ENCODE results near the gene XNDC1N. TPM values are rescaled to one million over a fixed set of nuclear protein-coding genes. Genes with fewer than 3 reads are reported as not detected.
A peak's percentile ranks its signal among the peaks of the same experiment; 100 is the strongest.

Gene XNDC1N, protein sequence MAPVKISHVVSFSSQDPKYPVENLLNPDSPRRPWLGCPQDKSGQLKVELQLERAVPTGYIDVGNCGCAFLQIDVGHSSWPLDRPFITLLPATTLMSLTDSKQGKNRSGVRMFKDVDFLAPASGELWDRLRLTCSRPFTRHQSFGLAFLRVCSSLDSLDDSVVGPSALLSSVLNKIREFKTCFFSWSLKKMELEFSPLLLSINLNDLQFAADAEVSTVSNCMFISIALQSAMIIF
- polyA plus RNA-seq (2013, experiment 1 of 2) = 3.4 TPM
- 2.9 TPM for polyA plus RNA-seq (2013, experiment 2 of 2)

- peaks cover 32% of the 10 kb centered on the region for H3K79me2 ChIP-seq (ENCODE audit: control insufficient read depth, insufficient read depth, low read length)
- no peak within 1 kb of the TSS for H3K23ac ChIP-seq (ENCODE audit: low read length)
- peak within 1 kb of the TSS; percentile 1 for H3K4ac ChIP-seq (ENCODE audit: low read depth, low read length)
- H3K56ac ChIP-seq (ENCODE audit: low read length) = peak within 1 kb of the TSS; percentile 99
- H3K18ac ChIP-seq (ENCODE audit: low read length) = peak within 1 kb of the TSS; percentile 53
- no peak within 1 kb of the TSS for H2AK5ac ChIP-seq (ENCODE audit: low read length)
- peak; percentile 96 for DNase-seq
- H3K4me3 ChIP-seq (ENCODE audit: low read length) = peak within 1 kb of the TSS; percentile 99
- no peak within 1 kb of the TSS for H2BK120ac ChIP-seq (ENCODE audit: low read depth, low read length)
- peaks cover 23% of the 10 kb centered on the region for H3K79me1 ChIP-seq (ENCODE audit: low read length)
- H3K27ac ChIP-seq (ENCODE audit: low read depth, low read length) = peak within 1 kb of the TSS; percentile 47
- H4K8ac ChIP-seq (ENCODE audit: low read depth, low read length) = no peak within 1 kb of the TSS
- no peak within 1 kb of the TSS for H4K5ac ChIP-seq (ENCODE audit: low read length)
- H3K4me2 ChIP-seq (ENCODE audit: low read length) = peak within 1 kb of the TSS; percentile 95
- peaks cover 5% of the 10 kb centered on the region for H3K4me1 ChIP-seq (ENCODE audit: control insufficient read depth, low read depth, low read length)
- no peak within 1 kb of the TSS for H2BK15ac ChIP-seq (replicated peaks; ENCODE audit: low read depth)
- H2BK5ac ChIP-seq (ENCODE audit: low read length) = peak within 1 kb of the TSS; percentile 95
- no peaks in the 10 kb centered on the region for H3K27me3 ChIP-seq (ENCODE audit: insufficient read depth, low read length, poor library complexity)
- H3K36me3 ChIP-seq (ENCODE audit: control insufficient read depth, insufficient read depth, low read length) = no peaks in the 10 kb centered on the region
- peak within 1 kb of the TSS; percentile 98 for H3K9ac ChIP-seq (ENCODE audit: low read length)
- no CpG with 5 or more reads among the region's 40 CpGs for WGBS (ENCODE audit: extremely low coverage, insufficient coverage, low lambda C conversion rate)
These were observed at the start of gene XNDC1N for GRCh38 chr11:71927820-71928736. Gene XNDC1N (minus strand): TSS chr11:71928594. CDS start chr11:71923353, 5,241 bp downstream.

- no peak overlapping the region for H3K18ac ChIP-seq (ENCODE audit: low read length)
- no peak overlapping the region for H3K4me3 ChIP-seq (ENCODE audit: low read length)
- no CpG with 5 or more reads among the region's 7 CpGs for WGBS (ENCODE audit: extremely low coverage, insufficient coverage, low lambda C conversion rate)
- H3K23ac ChIP-seq (ENCODE audit: low read length) = no peak overlapping the region
- H3K56ac ChIP-seq (ENCODE audit: low read length) = no peak overlapping the region
- H3K79me2 ChIP-seq (ENCODE audit: control insufficient read depth, insufficient read depth, low read length) = no peaks in the 10 kb centered on the region
- no peak overlapping the region for H3K4ac ChIP-seq (ENCODE audit: low read depth, low read length)
- no peak overlapping the region for H2BK15ac ChIP-seq (replicated peaks; ENCODE audit: low read depth)
- no peaks in the 10 kb centered on the region for H3K36me3 ChIP-seq (ENCODE audit: control insufficient read depth, insufficient read depth, low read length)
- no peak overlapping the region for H2AK5ac ChIP-seq (ENCODE audit: low read length)
- no peaks in the 10 kb centered on the region for H3K79me1 ChIP-seq (ENCODE audit: low read length)
- no peaks in the 10 kb centered on the region for H3K4me1 ChIP-seq (ENCODE audit: control insufficient read depth, low read depth, low read length)
- H3K9ac ChIP-seq (ENCODE audit: low read length) = no peak overlapping the region
- no peaks in the 10 kb centered on the region for H3K27me3 ChIP-seq (ENCODE audit: insufficient read depth, low read length, poor library complexity)
- DNase-seq = peak; percentile 52
- H2BK120ac ChIP-seq (ENCODE audit: low read depth, low read length) = no peak overlapping the region
- no peak overlapping the region for H3K4me2 ChIP-seq (ENCODE audit: low read length)
- H4K5ac ChIP-seq (ENCODE audit: low read length) = no peak overlapping the region
- no peak overlapping the region for H4K8ac ChIP-seq (ENCODE audit: low read depth, low read length)
- H2BK5ac ChIP-seq (ENCODE audit: low read length) = no peak overlapping the region
- H3K27ac ChIP-seq (ENCODE audit: low read depth, low read length) = no peak overlapping the region
These were observed 49.5 kb upstream of the XNDC1N start for GRCh38 chr11:71977743-71978418.

GRCh38 chr11:71977090-71977489 is 48.7 kb upstream of the XNDC1N start:
- Histone ChIP-seq H2BK5ac (ENCODE audit: low read length) (no peak overlapping the region), H3K18ac (ENCODE audit: low read length) (no peak overlapping the region), H3K4ac (ENCODE audit: low read depth, low read length) (no peak overlapping the region), H3K79me1 (ENCODE audit: low read length) (no peaks in the 10 kb centered on the region), H3K79me2 (ENCODE audit: control insufficient read depth, insufficient read depth, low read length) (no peaks in the 10 kb centered on the region), H4K8ac (ENCODE audit: low read depth, low read length) (no peak overlapping the region), H3K56ac (ENCODE audit: low read length) (no peak overlapping the region), H3K27me3 (ENCODE audit: insufficient read depth, low read length, poor library complexity) (no peaks in the 10 kb centered on the region), H3K23ac (ENCODE audit: low read length) (no peak overlapping the region), H2BK120ac (ENCODE audit: low read depth, low read length) (no peak overlapping the region), H3K9ac (ENCODE audit: low read length) (no peak overlapping the region), H2BK15ac (replicated peaks; ENCODE audit: low read depth) (no peak overlapping the region), H3K4me2 (ENCODE audit: low read length) (no peak overlapping the region), H3K4me1 (ENCODE audit: control insufficient read depth, low read depth, low read length) (no peaks in the 10 kb centered on the region), H2AK5ac (ENCODE audit: low read length) (no peak overlapping the region), H3K4me3 (ENCODE audit: low read length) (no peak overlapping the region), H3K27ac (ENCODE audit: low read depth, low read length) (no peak overlapping the region), H3K36me3 (ENCODE audit: control insufficient read depth, insufficient read depth, low read length) (no peaks in the 10 kb centered on the region), H4K5ac (ENCODE audit: low read length) (no peak overlapping the region)
- DNase-seq = no peak
- WGBS (ENCODE audit: extremely low coverage, insufficient coverage, low lambda C conversion rate) = no CpG with 5 or more reads among the region's 1 CpG

- H3K79me2 ChIP-seq (ENCODE audit: control insufficient read depth, insufficient read depth, low read length) = no peaks in the 10 kb centered on the region
- H2BK15ac ChIP-seq (replicated peaks; ENCODE audit: low read depth) = no peak overlapping the region
- H2AK5ac ChIP-seq (ENCODE audit: low read length) = no peak overlapping the region
- no CpG with 5 or more reads among the region's 5 CpGs for WGBS (ENCODE audit: extremely low coverage, insufficient coverage, low lambda C conversion rate)
- no peak overlapping the region for H4K5ac ChIP-seq (ENCODE audit: low read length)
- no peaks in the 10 kb centered on the region for H3K36me3 ChIP-seq (ENCODE audit: control insufficient read depth, insufficient read depth, low read length)
- H3K27me3 ChIP-seq (ENCODE audit: insufficient read depth, low read length, poor library complexity) = no peaks in the 10 kb centered on the region
- H3K4me3 ChIP-seq (ENCODE audit: low read length) = no peak overlapping the region
- H3K4ac ChIP-seq (ENCODE audit: low read depth, low read length) = no peak overlapping the region
- no peak overlapping the region for H2BK5ac ChIP-seq (ENCODE audit: low read length)
- no peaks in the 10 kb centered on the region for H3K79me1 ChIP-seq (ENCODE audit: low read length)
- H3K27ac ChIP-seq (ENCODE audit: low read depth, low read length) = no peak overlapping the region
- H3K18ac ChIP-seq (ENCODE audit: low read length) = no peak overlapping the region
- H3K9ac ChIP-seq (ENCODE audit: low read length) = no peak overlapping the region
- DNase-seq = no peak
- H3K4me2 ChIP-seq (ENCODE audit: low read length) = no peak overlapping the region
- H3K23ac ChIP-seq (ENCODE audit: low read length) = no peak overlapping the region
- no peak overlapping the region for H3K56ac ChIP-seq (ENCODE audit: low read length)
- H3K4me1 ChIP-seq (ENCODE audit: control insufficient read depth, low read depth, low read length) = no peaks in the 10 kb centered on the region
- no peak overlapping the region for H2BK120ac ChIP-seq (ENCODE audit: low read depth, low read length)
- H4K8ac ChIP-seq (ENCODE audit: low read depth, low read length) = no peak overlapping the region
These were observed 48.2 kb upstream of the XNDC1N start for GRCh38 chr11:71976551-71976950.

GRCh38 chr11:71971680-71972079 is 43.3 kb upstream of the XNDC1N start:
- Histone ChIP-seq H3K9ac (ENCODE audit: low read length) (no peak overlapping the region), H3K4me1 (ENCODE audit: control insufficient read depth, low read depth, low read length) (no peaks in the 10 kb centered on the region), H2AK5ac (ENCODE audit: low read length) (no peak overlapping the region), H3K4ac (ENCODE audit: low read depth, low read length) (no peak overlapping the region), H3K56ac (ENCODE audit: low read length) (no peak overlapping the region), H3K36me3 (ENCODE audit: control insufficient read depth, insufficient read depth, low read length) (no peaks in the 10 kb centered on the region), H4K8ac (ENCODE audit: low read depth, low read length) (no peak overlapping the region), H3K23ac (ENCODE audit: low read length) (no peak overlapping the region), H3K79me1 (ENCODE audit: low read length) (no peaks in the 10 kb centered on the region), H2BK120ac (ENCODE audit: low read depth, low read length) (no peak overlapping the region), H2BK15ac (replicated peaks; ENCODE audit: low read depth) (no peak overlapping the region), H4K5ac (ENCODE audit: low read length) (no peak overlapping the region), H3K4me2 (ENCODE audit: low read length) (no peak overlapping the region), H3K4me3 (ENCODE audit: low read length) (no peak overlapping the region), H3K27me3 (ENCODE audit: insufficient read depth, low read length, poor library complexity) (no peaks in the 10 kb centered on the region), H3K18ac (ENCODE audit: low read length) (no peak overlapping the region), H2BK5ac (ENCODE audit: low read length) (no peak overlapping the region), H3K79me2 (ENCODE audit: control insufficient read depth, insufficient read depth, low read length) (no peaks in the 10 kb centered on the region), H3K27ac (ENCODE audit: low read depth, low read length) (no peak overlapping the region)
- no CpG with 5 or more reads among the region's 2 CpGs for whole genome bisulfite sequencing (ENCODE audit: extremely low coverage, insufficient coverage, low lambda C conversion rate)
- DNase-seq = no peak

Data from mesendoderm (in vitro differentiated cells).